T1000 (cell line): ENCODE measurements around the gene TRPM3.

Source experiments
- DNase-seq: peaks from one replicate; lab custom pipeline; 2025; ENCODE audit warnings: mixed read lengths; lab: John Stamatoyannopoulos, UW

TRPM3 gene

DNA sequence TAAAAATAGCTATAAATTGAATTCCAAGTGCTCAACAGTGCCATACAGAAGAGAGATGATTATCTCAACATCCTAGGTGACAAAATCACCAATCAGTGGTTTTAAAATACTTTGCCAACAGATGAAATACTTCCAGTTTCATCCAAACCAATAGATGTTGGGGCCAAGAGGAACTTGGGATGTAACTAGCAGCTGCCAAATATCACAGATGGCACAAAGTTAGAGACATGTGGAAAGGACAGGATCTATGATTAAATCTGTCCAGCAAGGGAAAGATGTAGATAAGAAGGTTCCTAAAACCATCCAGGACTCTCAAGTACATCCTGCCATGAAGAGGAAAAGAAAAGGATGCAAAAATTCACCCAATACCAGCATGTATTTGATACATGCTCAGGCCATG lies 23.8 kb downstream of the TRPM3 start:
- no peak for DNase-seq

DNA sequence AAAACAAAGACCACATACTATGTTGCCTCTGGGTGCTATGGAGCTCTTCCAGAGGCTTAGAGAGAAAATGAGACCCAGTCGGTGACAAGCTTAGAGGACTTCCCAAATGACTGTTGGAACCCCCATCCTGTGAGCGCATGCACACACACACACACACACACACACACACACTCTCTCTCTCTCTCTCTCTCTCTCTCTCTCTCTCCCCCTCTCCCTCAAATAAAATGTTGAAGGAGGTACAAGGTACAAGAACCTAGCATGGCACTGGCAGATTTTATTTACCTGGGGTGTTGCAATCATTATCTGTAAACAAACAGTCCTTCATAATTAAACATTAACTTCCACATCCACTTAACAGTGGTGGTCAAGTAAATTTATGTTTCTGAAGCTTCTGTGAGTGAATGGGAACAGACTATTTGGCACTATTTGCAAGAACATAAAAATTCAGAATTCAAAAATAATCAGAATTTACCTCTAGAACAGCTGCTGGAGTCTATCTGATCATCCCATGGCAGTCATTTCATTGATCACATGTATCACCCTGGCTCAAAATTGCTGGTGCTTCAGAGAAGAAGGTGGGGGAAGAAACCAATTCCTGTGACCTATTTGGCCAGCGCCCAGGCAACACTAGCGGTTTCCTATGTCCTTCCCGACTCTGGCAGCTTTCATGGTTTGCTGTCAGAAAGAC lies 24.9 kb downstream of the TRPM3 start:
- DNase-seq: no peak

GRCh38 chr9:71094708-71095251 lies 26.6 kb downstream of the TRPM3 start:
- no peak for DNase-seq

GRCh38 chr9:71090896-71091295 lies 30.5 kb downstream of the TRPM3 start:
- DNase-seq: no peak

- peak; percentile 6 for DNase-seq
Measured at GRCh38 chr9:71079451-71079850, 42.0 kb downstream of the TRPM3 start.

GRCh38 chr9:71076096-71076495 lies 45.3 kb downstream of the TRPM3 start:
- no peak for DNase-seq

- DNase-seq: no peak
Measured at GRCh38 chr9:71073494-71073893, 47.9 kb downstream of the TRPM3 start.

GRCh38 chr9:71072587-71072986 lies 48.8 kb downstream of the TRPM3 start:
- no peak for DNase-seq

GRCh38 chr9:71071633-71072032 lies 49.8 kb downstream of the TRPM3 start:
- DNase-seq: no peak

DNA sequence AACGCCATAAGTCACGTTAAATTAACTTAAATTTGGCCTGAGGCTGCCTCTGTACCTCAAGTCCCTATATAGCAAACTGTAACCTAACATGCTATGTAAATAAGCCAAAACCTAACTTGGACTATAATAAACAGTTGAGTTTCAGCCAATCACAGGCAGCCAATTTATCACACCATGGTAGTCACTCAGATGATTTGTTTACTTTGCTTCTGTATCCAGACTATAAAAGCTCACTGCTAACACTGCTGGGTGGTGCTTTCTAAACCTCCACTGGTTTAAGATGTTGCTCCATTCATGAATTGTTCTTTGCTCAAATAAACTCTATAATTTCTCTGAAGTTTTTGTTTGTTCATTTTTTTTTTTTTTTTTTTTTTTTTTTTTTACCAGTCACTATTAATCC lies 62.8 kb downstream of the TRPM3 start:
- DNase-seq: no peak

DNA sequence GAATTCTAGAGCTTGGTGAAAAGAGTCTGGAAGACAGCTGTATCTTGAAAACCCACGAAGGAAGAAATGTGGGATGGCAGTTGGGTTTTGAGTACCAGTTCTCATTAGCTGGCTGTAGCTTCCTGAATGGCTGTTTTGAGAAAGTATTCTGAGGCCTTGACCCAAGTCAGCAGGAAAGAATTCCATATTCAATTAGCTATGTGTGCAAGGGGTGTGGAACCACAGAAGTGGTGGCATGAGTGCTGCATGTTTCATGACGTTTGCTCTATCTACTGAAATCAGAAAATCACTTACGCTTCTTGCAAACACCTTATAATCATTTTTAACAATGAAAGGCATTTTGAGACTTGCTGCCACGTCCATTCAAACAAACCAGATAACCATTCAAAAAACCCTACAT lies 69.1 kb downstream of the TRPM3 start:
- no peak for DNase-seq

DNA sequence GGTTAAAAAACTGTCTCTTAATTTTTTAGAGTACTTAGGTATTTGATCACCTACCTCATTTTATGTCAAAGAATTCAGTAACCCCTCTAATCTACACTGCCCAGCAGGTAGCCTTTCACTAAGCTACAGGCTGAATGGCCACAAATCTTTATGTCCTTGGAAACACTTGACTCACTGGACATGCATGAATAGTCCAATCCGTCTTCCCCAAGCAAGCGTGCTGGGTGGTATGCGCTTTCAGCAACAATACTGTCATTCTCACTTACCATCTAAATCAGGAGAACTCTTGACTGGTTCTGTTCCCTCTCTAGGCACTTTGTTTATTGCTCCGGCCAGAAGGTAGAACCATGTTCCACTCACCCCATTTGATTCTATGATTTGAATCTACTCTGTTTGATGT lies 73.1 kb downstream of the TRPM3 start:
- DNase-seq: no peak

DNA sequence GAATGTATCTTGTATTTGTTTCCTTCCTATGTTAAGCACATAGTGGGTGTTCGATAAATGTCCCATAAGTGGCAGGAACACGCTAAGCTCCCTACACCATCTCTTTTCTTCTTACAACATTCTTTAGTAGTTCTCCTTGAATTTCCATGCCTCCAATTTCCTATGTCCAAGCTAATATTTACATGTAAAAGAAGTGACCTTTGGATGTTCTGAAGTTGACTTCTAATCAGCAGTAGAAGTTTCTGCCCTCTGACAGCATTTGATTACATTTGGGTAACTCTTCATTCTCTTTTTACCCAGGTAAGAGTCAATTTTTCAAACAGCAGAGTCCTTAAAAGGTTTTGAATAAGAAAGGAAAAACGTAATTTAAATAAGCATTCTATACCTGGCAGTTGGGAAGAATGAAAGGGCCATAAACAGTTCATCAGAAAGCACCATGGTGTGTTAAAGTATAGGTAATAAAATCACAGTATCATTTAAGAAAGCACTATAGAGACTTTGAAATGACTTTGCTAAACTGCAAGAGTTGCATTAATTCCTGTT lies 78.9 kb downstream of the TRPM3 start:
- DNase-seq: no peak

DNA sequence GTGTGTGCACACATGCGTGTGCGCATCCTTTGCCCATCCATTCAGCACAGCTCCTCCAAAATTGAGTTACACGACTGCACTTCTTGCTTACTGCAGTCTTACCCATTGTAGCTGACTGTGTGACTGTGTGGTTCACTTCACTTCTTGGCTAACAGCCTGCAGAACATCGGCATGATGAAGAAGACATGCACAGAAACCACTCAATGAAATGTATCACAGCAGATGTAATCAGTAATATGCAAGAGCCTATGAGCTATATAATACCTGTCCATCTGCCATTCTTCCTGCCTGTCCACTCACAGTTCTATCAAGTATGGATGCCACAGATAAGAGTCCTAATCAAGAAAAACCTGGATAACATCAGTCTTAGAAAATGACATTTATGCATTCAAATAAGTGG lies 83.9 kb downstream of the TRPM3 start:
- no peak for DNase-seq

- no peak for DNase-seq
Measured at GRCh38 chr9:71036501-71036900, 84.9 kb downstream of the TRPM3 start.

DNA sequence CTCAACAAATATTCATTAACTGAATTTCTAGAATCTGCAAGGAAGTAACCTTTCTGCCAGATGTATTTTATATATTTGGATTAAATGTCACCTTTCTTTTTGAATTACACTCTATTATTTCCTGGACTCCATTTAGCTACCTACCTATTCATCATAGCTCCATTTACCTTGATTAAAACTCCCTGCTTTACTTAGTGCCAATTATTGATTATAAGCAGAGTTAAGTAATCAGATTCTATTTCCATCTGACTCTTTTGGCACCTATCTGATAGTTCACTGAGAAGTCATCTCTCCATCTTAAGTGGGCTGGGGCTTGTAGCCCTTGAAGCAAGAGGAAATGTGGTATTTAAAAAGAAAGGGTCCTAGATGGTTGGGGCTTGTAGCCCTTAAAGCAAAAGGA lies 88.6 kb downstream of the TRPM3 start:
- no peak for DNase-seq

DNA sequence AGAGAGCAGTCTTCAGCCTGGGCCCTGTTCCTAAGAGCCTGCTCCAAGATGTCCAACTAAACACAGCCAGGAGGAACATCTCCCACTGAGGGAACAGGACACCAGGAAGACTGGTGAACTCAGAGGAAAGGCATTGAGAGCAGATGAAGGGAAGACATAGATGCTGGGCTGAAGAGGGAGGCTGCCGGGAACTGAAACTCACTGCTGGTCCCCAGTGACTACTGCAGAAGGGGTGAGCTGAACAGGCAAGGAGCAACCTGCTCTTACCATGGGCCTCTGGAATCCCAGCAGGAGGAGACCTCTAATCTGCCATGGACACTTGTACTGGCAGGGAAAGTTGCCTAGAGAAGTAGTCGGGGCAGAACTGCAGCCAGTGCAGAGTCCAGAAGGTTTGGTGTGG lies 95.7 kb downstream of the TRPM3 start:
- DNase-seq: no peak

- DNase-seq: no peak
Measured at GRCh38 chr9:71025201-71025600, 96.2 kb downstream of the TRPM3 start.

- no peak for DNase-seq
Measured at GRCh38 chr9:71010258-71010657, 111.2 kb downstream of the TRPM3 start.

DNA sequence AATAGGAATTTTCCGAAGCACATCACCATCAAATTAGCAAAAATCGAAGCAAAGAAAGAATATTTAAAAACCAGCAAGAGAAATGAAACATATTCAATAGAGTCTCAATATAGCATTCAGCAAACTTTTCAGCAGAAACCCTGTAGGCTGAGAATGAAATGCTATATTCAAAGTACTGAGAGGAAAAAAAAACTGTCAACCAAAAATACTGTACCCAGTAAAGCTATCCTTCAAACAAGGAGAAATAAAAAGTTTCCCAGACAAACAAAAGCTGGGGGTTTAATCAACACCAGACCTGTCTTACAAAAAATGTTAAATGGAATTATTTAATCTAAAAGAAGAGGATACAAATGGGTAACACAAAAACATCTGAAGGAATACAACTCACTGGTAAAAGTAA lies 116.0 kb downstream of the TRPM3 start:
- no peak for DNase-seq

DNA sequence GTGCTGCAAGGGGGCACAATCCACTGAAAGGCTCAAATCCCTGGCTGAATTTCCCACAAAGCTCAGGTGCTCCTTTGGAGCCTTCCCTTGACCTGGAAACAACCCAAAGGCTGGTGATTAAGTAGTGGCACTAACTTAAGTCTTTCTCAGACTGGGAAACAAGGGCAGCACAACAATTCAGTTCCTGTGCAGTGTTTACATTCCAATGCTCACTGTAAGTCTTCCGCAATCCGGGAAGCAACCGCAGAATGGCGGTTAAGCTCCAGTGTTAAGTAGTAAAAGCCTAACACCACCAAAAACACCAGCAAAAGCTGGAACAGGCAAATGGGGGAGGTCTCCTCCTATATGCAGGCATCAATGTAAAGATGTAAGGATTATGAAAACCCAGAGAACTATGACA lies 117.2 kb downstream of the TRPM3 start:
- no peak for DNase-seq

- no peak for DNase-seq
Measured at GRCh38 chr9:71003346-71003745, 118.1 kb downstream of the TRPM3 start.

DNA sequence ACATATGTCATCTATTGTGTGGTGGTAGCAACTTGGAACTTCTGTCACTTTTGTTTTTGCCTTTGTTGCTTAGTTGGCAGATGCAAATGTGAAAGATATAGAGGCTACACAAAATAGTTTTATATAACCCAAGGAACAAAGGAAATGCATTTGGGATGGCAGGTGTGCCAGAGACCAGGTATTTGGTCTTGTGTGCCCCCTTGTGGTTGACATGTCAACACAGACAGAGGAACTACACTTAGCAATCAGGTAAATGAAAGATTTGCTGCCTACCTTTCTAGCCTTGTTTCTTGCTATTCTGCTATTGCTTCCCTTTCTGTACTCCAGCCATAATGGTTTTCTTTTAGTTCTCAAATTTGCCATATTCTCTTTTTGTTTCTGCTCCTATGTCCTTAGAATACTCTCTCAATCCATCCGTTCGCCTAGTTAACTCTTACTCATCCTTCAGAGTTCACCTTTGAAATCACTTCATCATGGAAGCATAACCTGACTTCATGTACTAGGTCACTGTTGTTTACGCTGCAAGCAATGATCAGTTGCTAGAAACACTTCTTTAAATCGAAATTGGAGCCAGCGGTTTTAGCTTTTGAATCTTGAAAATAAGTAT lies 119.5 kb downstream of the TRPM3 start:
- DNase-seq: no peak

DNA sequence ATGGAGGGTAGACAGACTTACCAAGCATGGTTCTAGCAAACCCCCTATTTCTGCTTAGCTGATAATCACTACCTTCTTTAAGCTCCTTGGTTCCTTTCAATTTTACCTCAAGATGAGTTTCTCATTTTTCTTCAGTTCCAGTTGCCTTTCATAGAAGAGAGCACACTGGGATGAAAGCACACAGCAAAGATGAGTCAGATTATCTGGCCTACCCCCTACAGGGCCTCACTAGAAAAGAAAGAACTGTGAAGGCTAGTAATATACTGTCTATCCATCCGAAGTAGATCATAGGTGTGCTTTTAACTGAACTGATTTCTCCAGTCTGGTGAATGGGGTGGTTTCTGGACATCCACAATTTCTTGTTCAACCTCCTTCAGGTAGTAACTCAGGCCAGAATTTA lies 122.5 kb downstream of the TRPM3 start:
- DNase-seq: no peak
